Left hindlimb (tissue), 1 donor: ENCODE measurements around the gene MAFB.

Source experiments
- DNase-seq: peaks from one replicate; pipeline ENCODE4 v3.0.0-alpha.2; 2018

The MAFB gene

DNA sequence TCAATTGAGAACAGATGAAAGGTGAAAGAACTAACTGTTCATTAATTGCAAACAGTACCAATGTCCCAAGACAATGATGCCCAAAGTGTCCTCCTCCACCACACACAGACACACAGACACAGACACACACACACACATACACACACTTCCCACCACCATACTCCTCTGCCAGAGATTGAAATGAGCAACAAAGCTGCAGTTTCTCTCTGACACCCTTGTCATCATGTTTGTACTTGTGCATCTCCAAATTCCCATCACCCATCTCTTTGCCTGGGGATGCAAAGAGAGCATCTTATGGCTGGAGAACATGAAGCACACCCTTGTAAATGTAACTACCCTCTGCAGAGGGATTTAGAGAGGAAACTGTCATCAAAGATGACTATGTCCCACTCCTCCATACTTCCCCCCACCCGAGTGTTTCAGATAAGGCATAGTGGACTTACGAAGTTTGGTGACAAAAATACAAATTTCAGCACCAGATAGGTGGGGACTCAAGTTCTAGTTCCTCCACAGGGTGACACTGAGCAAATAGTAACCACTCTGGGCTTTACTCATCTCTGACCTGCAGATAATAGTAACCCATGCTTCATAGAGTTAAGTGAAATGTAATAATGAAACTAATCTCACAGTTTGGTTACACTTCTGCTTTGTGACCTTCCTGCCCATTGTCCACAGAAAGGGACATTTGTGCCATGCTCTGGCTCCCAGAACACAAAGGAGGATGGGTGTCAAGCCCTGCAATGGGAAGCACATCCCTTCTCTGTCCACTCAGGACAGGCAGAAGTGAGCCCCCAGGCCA is 8.7 kb downstream of the MAFB start:
- DNase-seq: no peak

DNA sequence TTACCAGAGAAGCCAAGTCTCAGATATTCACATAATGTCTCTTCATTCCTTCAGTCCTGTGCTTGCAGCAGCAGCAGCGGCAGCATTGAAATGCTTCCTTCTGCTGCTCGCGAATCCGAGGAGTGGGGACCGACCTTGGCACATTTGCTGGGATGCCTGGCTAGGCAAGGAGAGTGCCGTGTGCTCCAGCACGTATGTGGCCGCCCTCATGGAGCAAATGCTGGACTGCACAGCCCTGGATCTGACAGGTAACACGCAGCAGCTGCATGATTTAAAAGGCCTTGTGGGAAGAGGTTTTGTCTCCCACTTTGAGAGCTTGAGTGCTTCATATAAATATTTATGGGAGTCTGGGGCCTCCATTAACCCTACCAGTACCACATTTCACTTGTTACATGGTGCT is 9.9 kb downstream of the MAFB start:
- DNase-seq: no peak

DNA sequence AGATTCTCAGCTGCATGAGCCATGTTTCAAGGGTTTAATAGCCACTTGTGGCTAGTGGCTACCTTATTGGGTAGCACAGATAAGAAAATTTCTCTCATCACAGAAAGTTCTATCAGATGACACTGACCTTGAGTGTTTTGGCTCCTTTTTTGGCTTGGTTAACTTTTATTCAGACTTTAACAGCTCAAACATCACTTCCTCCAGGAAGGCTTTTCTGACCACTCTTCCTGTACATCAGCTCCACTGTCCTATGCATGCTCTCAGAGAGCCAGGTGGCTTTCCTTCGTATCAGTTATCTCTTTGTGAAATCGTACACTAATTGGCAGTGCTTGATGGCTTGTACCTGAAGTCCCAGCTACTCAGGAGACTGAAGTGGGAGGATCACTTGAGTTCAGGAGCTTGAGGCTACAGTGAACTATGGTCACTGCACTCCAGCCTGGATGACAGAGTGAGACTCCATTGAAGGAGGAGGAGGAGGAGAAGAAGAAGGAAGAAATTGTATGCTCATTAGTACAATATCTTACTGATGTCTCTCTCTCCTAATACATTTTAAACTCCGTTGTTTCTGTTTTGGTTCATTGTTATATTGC is 10.7 kb downstream of the MAFB start:
- DNase-seq: no peak

DNA sequence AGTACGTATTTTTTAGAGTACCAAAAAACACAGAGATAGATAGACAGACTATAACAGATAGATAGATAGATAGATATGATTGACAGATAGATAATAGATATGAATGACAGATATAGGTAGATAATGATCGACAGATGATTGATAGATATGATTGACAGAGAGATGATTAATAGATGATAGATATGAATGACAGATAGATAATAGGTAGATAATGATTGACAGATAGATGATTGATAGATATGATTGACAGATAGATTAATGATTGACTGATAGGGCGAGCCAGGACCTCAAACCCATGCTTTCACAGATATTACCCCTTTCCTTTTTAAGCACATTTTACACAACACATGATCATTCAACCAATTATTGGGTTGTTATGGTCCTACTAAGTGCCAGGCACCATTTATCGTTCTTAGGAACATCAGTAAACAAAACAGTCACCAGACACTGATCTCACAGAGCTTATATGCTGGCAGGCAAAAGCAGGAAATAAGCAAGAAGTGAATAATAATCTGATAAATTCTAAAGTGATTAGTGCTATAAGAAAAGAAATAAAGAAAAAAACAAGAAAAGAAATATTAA is 11.6 kb downstream of the MAFB start:
- DNase-seq: no peak

DNA sequence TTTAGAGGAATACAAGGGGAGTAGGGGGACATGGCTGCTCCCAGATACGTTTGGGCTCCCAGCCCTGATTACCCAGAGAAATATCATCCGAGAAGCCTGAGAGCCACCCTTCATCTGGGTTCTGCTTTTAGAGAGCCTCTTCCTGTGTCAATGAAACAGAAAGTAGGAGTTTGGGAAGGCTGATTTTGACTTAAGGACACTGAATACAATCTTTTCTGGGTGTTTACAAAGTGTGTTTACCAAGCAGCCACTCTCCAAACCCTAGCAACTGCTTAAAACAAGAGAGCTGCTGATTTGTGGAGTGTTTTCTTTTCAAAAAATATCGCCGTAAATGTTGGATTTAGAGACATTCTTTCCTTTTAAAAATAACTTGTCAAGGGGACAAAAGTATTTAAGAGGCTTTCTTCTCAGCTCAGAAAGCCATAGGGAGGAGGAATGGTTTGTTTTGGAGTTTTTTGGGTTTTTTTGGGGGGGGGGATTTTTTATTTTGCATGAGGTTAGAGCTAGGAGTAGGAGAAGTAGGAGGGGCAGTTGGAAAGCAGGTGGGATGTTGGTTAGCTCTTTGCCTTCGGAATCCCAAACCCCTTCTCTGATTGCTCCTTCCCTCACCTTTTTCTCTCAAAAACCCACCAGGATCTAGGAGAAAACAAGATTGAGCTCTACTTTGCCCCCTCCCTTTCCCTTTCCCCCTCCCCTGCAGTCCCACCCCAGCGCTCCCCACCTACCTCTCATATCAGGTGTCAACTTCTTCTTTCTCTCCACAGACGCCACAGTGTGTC is 12.4 kb downstream of the MAFB start:
- no peak for DNase-seq

DNA sequence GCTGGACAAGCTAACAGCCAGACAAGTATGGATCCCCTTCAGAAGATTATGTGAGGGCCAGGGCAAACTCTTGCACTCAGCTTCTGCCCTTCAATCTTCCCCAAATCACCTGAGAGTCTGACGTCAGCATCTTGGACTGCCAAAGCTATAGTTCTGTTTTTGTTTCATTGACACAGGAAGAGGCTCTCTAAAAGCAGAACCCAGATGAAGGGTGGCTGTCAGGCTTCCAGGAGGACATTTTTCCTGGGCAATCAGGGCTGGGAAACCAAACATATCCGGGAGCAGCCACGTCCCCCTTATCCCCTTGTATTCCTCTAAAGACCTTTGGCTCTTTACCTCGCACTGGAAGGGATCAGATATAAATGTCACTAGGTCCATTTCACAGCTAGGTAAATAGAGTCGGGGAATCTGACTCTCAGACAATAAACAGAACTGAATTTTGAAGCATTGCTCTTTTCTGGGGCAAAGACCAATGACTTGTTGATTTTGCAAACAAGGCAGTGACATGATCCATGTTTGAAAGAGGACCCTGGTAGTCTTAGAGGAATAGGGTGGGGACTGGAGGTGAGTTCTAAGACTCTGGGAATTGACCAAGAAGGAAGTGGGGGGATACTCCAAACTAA is 13.3 kb downstream of the MAFB start:
- DNase-seq: no peak

DNA sequence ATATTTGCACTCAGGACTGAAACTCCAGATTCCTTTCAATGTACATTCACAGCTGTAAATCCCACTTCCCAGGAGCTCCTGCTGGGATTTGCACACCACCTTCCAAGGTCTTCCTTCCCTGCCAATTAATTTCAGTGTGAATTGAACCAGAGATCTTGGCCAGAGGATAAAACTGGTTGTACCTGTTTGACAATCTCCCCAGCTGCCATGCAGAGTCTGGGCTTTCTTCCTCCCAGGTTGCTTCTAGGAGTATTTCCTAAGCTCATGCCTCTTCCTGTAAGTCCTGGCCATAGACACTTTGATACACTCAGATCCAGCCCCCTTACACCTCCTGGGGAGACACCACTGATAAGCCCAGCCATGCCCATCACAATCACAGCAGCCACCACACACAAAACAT is 15.6 kb downstream of the MAFB start:
- no peak for DNase-seq

DNA sequence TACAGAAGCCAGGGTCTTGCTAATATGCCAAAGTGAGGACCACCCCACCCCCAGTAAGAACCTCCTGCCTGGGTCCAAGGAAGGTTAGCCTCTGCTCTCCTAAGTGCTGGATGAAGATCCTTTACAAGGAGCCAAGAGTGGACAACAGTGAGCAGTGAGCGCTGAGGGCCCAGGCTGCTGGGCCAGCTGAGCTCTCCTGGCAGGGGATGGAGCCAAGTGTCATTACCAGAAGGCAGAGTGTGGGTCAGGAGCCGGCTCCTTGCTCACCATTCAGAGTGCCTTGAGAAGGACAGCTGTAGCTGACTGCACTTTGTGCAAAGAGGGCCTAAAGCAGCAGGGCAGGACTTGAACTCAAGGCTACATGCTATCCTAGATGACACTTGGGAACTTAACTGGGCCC is 16.9 kb downstream of the MAFB start:
- no peak for DNase-seq

DNA sequence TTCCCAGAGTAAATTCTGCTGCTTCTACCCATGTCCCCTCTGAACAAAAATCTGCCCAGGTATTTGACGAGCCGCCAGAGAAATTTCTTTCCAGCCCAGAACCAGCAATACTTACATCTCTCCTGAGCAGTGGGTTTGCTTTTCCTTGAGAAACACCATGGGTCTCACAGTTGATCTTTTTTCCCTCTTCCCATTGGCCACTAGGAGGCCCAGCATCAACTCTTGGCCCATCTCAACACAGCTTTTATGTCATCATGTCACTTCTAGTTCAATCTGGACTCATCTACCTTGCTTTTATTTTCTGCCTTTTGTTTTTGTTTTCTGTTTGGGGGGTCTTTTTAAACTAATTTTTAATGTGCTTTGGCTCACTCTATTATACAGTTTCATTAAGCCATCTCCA is 18.8 kb downstream of the MAFB start:
- DNase-seq: no peak

DNA sequence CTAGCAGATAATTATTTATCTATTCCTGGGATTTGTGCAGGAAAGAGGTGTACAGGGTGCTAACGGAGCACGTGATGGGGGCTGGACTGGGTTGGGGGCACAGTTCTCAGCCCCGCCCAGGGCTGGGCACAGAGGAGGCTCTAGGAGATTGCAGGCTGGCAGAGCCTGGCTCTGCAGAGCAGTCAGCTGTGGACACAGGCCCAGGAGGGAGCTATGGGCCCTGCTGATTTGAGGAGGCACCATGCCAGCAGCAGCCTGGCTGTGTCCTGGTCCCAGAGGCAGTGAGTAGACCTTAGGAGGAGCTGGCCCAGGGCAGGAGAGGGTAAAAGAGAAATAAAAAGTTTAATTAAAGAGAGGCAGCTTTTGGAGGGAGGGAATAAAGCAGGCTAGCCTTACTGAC is 19.3 kb downstream of the MAFB start:
- DNase-seq: no peak

DNA sequence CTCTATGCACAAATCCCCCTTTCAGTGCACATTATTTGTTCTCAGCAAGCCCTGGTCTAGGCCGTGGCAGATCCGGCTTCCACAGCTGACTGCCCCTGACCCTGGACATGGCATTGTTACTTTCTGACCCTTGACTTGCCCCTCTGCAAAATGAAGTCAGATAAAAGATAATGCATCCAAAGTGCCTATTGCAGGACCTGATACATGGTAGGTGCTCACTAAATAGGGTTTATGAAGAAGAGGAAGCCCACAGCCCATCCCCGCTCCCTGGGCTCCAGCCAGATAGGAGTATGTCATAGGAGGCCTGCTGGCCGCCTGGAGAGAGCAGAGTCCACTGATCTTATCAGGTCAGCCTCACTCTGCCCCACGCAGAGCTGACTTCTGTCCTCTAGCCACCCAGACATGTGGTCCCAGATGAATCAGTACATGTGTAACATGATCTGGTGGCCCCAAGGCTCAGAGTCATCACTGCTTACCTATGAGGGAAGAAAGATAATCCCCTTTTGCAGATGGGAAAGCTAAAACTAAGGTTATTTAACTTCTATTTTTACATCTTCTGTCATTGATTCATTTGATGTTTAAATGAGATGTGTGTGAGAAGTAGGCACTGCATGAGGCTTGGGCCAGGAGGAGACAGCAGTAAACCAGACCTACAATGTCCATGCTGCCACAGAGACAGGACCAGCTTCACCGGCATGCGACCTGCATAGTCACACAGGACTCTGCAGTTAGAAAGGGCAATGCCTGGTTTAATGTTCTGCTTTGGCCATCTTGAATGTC is 20.4 kb downstream of the MAFB start:
- DNase-seq: no peak

DNA sequence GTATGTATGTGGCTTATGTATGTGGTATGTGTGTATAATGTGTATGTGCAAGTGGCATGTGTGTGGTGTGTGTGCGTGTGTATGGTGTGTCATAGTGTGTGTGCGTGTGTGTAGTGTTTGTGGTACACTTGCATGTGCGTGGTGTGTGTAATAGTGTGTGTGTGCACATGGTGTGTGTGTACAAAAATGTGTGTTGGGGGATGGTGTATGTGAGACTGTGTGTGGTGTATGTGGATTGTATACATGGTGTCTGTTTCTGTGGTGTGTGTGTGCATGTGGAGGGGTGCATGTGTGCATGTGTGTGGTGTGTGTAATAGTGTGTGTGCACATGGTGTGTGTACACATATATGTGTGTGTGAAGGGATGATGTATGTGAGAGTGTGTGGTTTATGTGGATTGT is 21.5 kb downstream of the MAFB start:
- no peak for DNase-seq

DNA sequence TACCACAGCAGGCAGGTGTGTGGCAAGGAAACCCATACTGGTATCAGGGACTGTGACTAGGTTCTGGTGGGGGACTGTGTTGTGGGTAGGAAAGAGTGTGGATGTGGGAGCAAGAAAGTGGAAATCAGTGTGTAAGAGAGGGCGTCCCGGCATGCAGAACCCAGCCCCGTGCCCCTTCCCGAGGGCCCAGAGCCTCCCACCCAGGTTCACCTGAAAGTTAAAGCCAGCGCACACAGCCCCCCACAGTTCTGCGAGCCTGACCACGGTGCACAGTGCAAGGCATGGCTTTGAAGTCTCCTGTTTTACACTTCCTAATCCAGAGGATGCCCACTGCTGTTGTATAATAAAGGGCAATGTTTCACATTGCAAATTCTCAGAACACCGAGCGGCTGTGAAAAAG is 22.7 kb downstream of the MAFB start:
- no peak for DNase-seq

DNA sequence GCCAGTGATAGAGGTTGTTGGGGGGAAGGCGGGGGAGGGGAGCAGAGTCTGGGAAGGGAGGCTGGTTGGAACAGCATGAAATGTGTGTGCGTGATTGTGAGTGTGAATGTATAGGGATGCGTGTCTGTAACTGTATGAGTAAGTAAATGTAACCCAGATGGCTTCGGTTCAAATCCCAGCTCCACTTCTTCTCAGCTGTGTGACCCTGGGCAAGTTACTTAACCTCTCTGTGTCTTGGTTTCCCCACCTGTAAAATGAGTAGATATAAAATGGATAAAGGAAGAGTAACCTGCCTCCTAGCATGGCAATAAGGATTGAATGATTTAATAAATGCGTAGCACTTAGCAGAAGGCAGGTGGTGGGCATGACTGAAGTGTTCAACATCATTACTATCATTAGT is 24.1 kb downstream of the MAFB start:
- DNase-seq: no peak

DNA sequence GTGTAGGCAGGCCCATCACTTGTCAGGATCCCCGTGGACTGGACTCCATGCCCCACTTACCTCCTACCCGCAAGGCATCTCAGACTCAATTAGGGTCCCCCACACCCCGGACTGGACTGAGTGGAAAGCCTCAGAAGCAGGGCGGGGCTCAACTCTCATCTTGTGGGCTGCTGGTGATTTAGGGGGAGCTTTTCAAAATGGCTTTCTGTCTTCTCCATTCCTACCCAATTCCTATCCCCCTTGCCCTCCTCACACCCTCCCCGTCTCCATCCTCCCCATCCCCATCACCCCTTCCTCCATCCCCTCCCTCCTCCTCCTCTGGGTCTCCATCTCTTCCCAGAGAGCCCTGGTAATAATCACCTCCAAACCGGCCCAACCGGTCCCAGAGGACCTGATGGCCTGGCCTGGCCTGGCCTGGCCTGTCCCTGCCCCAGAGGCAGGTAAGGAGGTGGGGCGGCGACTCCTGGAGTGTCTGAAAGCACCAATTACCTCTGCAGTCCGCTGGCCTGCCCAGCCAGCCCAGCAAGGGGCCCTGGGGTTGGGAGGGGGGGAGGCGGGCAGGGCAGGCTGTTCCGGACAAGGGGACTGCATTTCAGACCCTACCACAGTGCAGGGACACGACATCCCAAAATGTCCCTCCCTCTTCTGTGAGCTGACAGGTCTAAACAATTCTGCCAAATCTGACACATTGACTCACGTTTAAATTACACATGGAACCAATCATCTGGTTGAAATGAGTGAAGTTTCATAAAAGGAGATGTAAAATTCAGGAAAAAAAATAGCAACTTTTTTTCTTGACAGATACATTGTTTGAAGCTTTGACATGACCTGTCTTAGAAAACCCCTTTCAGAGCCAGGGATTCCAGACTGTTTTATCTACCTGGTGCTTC is 24.8 kb downstream of the MAFB start:
- no peak for DNase-seq

DNA sequence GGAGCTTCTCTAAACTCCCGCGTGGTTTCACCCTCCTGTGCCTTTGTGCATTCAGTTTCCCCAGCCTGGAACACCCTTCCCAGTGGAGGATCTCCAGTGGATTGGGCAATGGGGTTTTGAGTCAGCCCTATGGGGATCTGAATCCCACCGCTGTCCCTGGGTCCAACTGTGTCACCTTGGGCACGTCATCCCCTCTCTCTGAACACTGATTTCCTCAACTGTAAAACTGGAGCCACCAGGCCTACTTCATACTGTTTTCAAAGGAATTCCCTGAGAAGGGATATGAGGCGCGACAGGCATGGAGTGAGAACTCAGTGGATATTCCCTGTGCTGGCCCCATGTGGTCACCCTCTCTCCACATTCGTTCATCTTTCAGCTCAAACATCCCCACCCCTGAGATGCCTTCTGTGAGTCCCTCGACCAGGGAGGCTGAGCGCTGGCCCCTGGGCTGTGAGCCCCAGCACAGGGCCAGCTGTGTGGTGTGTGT is 25.7 kb downstream of the MAFB start:
- no peak for DNase-seq

DNA sequence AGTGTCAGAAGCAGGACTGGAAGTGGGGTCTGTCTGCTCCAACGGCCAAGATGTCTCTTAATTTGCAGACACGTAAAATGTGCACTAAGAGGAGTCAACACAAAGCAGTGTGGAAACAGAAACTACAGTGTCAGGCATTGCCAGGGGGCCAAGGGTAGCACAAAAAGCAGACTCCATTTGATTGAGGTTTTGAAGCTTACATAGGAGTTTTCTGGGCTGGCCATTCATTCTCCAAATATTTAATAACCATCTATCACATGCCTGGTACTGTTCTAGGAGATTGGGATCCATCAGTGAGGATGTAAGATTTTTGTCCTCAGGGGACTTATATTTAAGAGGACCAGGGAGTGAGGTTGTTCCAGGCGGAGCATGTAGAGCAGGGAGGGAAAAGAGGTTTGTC is 29.5 kb downstream of the MAFB start:
- DNase-seq: no peak

DNA sequence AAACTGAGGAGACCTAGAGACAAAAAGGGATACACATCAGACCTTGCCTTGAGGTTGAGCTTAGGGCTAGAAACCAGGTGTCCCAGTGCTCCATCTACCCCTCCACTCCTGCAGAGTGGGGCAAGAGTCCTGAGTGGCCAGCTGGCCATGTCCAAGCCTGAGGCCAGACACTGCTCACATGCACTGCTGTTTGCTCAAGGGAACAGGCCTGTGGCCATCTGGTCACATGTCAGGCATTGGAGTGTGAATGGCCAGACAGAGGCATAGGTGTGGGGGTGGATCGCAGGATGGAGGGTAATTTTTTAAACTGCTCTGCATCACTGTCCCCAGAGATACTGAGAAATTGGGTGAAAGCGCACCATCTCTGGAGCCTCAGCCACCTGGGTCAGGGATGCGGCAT is 30.5 kb downstream of the MAFB start:
- no peak for DNase-seq

DNA sequence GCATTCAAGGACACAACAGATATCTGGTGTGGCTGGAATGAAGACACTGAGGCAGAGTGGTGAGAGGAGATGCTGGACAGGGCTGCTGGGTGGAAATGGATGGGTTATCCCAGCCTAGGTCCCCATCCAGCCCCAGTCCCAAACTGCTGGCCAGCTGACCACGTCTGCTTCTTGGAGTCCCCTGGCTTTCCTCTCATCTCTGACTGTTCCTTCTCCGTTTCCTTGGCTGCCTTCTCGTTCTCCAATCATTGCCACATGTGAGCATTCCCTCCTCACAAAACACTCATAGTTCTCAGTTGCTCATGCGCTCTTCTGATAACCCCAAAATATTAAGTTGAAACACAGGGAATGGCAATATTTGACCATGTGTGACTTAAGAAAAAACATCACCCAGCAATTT is 31.5 kb downstream of the MAFB start:
- no peak for DNase-seq

DNA sequence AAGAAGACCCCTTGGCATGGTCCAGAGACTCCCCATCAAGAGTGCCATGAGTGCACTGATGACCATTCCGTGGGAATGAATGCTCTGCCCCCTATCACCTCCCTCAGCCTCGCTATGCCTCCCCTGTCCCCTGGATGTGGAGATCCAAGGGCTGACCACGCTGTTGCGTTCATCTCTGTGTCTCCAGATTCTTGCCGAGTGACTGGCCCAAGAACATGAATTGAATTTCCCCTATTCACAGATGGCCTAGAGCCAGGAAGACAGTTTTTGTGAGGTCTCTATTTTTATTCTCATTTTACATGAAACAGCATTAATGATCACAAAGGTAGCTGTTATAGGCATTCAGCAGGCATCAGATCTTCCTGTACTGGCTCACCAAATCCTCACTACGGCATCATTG is 33.6 kb downstream of the MAFB start:
- DNase-seq: no peak

DNA sequence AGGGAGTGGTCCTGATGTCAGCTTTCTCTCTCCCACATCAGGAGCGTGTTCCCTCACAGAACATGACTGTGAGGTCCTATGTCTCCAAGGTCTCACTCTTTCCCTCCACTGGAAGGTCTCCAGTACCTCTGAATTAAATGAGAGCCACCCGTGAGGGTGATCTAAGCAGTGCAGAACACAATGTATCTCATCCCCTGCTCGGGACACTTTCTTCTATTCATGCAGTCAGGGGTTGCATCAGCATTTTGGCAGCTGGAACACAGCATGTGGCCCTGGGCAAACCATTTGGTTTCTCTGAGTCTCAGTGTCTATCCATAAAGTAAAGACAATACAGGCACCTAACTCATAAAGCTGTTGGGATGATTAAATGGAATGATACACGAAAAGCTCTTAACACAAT is 34.2 kb downstream of the MAFB start:
- DNase-seq: no peak
